ENCODE measurements around the gene BSND.
"Not testable (repeated sequence)": the region's sequence is repeated elsewhere in the genome, so short reads cannot be mapped to it uniquely, and the experiment has no call there.

Gene BSND

GRCh38 chr1:54953846-54954245 lies 44.9 kb upstream of the BSND start:
- no peak for TF ChIP-seq CTCF (IDR thresholded peaks at IDR 0.05; ENCODE audit: control insufficient read depth, extremely low read depth, insufficient read depth)
- DNase-seq (ENCODE audit: low read depth): no peak
- H3K4me3 ChIP-seq (ENCODE audit: low read depth, low read length): no peak overlapping the region

- no peak for DNase-seq (ENCODE audit: low read depth)
- no peak overlapping the region for H3K4me3 ChIP-seq (ENCODE audit: low read depth, low read length)
- TF ChIP-seq CTCF (IDR thresholded peaks at IDR 0.05; ENCODE audit: control insufficient read depth, extremely low read depth, insufficient read depth): no peak
Observed at GRCh38 chr1:54955359-54955758, 43.4 kb upstream of the BSND start.

- no peak for DNase-seq (ENCODE audit: low read depth)
- H3K4me3 ChIP-seq (ENCODE audit: low read depth, low read length): no peak overlapping the region
- TF ChIP-seq CTCF (IDR thresholded peaks at IDR 0.05; ENCODE audit: control insufficient read depth, extremely low read depth, insufficient read depth): no peak
Observed at GRCh38 chr1:54956726-54957125, 42.0 kb upstream of the BSND start.

- H3K4me3 ChIP-seq (ENCODE audit: low read depth, low read length): no peak overlapping the region
- no peak for DNase-seq (ENCODE audit: low read depth)
- TF ChIP-seq CTCF (IDR thresholded peaks at IDR 0.05; ENCODE audit: control insufficient read depth, extremely low read depth, insufficient read depth): no peak
Observed at GRCh38 chr1:54959241-54959640, 39.5 kb upstream of the BSND start.

GRCh38 chr1:54962612-54963395 lies 35.9 kb upstream of the BSND start:
- TF ChIP-seq CTCF (IDR thresholded peaks at IDR 0.05; ENCODE audit: control insufficient read depth, extremely low read depth, insufficient read depth): no peak
- DNase-seq (ENCODE audit: low read depth): no peak
- no peak overlapping the region for H3K4me3 ChIP-seq (ENCODE audit: low read depth, low read length)

- DNase-seq (ENCODE audit: low read depth); H3K4me3 ChIP-seq (ENCODE audit: low read depth, low read length): not testable (repeated sequence)
Observed at GRCh38 chr1:54963829-54964228, 34.9 kb upstream of the BSND start.

GRCh38 chr1:54965624-54966340 lies 33.0 kb upstream of the BSND start:
- TF ChIP-seq CTCF (IDR thresholded peaks at IDR 0.05; ENCODE audit: control insufficient read depth, extremely low read depth, insufficient read depth): no peak
- H3K4me3 ChIP-seq (ENCODE audit: low read depth, low read length): no peak overlapping the region
- no peak for DNase-seq (ENCODE audit: low read depth)
